Thymus (tissue), 11 donors: ENCODE data around the gene CRIP2. TPM values are rescaled to one million over a fixed set of nuclear protein-coding genes. Genes with fewer than 3 reads are reported as not detected.

Experiments used
- DNase-seq, 9 donors: peaks; one replicate each; pipeline ENCODE4 v3.0.0-alpha.2; 2013; ENCODE audit warnings: low spot score in 9 of 9, low read depth in 6 of 9, missing footprints in 1 of 9
- H3K27ac ChIP-seq, 2 donors: one replicate each; pipeline ENCODE4 v1.5.1; 2013; ENCODE audit warnings: control low read depth in 1 of 2, low read depth in 1 of 2, low read length in 1 of 2, mild to moderate bottlenecking in 1 of 2, moderate library complexity in 1 of 2
- H3K27me3 ChIP-seq, 2 donors: one replicate each; pipeline ENCODE4 v1.5.1; 2013; ENCODE audit warnings: low read length in 1 of 2; ENCODE audit not compliant: control insufficient read depth in 2 of 2, insufficient read depth in 1 of 2
- H3K36me3 ChIP-seq, 2 donors: one replicate each; pipeline ENCODE4 v1.5.1; 2013; ENCODE audit warnings: low read length in 1 of 2, mild to moderate bottlenecking in 1 of 2, moderate library complexity in 1 of 2; ENCODE audit not compliant: control insufficient read depth in 2 of 2, insufficient read depth in 2 of 2
- H3K4me1 ChIP-seq, 2 donors: one replicate each; pipeline ENCODE4 v1.5.1; 2013; ENCODE audit warnings: low read length in 2 of 2; ENCODE audit not compliant: control insufficient read depth in 2 of 2, insufficient read depth in 2 of 2
- H3K4me3 ChIP-seq, 2 donors: one replicate each; pipeline ENCODE4 v1.5.1; 2013; ENCODE audit warnings: low read length in 2 of 2, control low read depth in 1 of 2, mild to moderate bottlenecking in 1 of 2
- H3K9me3 ChIP-seq, 2 donors: one replicate each; pipeline ENCODE4 v1.5.1; 2013; ENCODE audit warnings: low read length in 1 of 2, mild to moderate bottlenecking in 1 of 2; ENCODE audit not compliant: control insufficient read depth in 2 of 2, insufficient read depth in 1 of 2
- WGBS: extraction: QIAGEN DNeasy Blood & Tissue Kit; methylation state at CpG from one replicate; pipeline ENCODE4 v1.1.7; 2013; 5-methylcytosine and 5-hydroxymethylcytosine counted together
- polyA plus RNA-seq: library from polyadenylated mRNA; stranded (reverse); fragments of 200-250 nt; gene quantifications from one replicate; pipeline ENCODE4 v1.2.3, GENCODE V29; 2013
- total RNA-seq: library from RNA; stranded (reverse); fragments of 120-200 nt; gene quantifications from one replicate; pipeline ENCODE4 v1.2.4, GENCODE V29; 2013
- donor health status: healthy.

Gene CRIP2
- total and polyA plus RNA-seq, 2 donors = 15.9 to 89.7 TPM

DNA sequence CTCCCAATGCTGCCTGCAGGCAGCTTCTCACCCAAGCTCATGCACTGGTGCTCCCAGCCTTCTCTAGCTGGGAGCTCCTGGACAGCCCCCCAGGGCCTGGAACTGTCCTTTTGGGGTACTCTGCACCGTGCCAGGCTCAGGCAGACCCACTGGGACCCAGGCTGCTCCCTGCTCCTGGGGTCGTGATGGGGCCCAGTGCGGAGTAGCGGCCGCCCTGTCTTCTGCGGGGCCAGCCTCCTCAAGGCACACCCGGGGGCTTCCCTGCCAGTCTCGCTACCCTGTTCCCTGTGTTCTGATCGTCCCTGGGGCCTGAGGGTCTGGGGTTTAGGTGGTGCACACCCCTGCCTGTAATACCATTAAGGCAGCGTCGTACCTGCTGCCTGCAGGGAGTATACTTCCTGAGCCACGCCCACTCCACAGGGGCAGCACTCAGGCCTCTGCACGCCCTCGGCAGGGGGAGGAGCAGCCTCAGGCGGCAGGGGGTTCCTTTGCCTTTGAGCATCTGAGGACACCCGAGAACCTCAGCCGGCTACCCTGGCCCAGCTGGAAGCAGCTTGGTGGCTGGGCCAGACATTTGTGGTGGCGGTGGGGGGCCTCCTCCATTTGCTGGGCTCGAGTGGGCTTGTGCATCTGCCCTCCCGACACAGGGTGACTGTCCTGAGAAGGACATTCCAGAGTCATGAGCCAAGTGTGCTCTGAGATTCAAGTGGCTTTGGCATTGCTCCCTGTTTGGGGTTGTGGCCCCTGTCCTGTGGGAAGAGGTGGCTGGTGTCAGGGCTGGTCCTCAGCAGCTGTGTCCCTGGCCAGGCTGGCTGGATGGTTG, 9.2 kb upstream of the CRIP2 start:
- 96% methylated on average over 20 of the region's 20 CpGs for WGBS
- DNase-seq = no peak
- no peaks in the 10 kb centered on the region for H3K27me3 ChIP-seq
- H3K4me1 ChIP-seq = no peaks in the 10 kb centered on the region
- no peak overlapping the region for H3K4me3 ChIP-seq
- peak overlapping the region in 1 of 2 donors; percentile 31 for H3K27ac ChIP-seq
- peaks cover 62 to 92% of the 10 kb centered on the region in 2 donors for H3K36me3 ChIP-seq
- H3K9me3 ChIP-seq = no peaks in the 10 kb centered on the region

DNA sequence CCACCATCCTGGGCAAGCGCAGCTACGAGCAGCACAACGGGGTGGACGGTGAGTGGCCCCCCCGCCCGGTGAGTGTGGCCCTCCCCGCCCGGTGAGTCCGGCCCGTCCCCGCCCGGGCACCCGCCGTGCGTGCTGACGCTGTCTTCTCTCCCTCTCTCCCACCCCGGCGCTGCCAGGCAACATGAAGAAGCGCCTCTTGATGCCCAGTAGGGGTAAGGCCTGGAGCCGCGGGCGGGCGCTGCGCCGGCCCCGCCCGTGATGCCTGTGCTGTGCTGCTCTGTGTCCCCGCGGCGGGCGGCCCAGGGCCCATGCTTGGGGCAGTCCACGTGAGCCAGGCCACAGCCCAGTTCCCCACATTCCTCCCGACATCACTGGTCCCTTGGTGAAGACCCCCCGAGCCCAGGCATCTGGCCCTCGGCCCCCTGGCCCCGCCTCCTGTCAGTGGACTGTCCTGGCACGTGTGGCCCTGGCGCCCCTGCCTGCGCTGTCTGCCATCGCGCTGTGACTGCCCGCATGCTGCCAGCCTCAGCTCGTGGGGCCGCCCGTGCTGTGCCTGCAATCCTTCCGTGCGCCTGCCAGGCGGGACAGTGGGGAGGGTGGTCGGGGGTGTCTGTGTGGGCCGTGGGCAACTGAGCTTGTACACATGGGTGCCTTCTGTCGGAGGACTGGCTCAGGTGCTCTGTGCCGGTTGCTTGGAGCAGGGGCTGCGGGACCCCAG, 7.9 kb upstream of the CRIP2 start:
- H3K27me3 ChIP-seq = no peaks in the 10 kb centered on the region
- no peak overlapping the region for H3K27ac ChIP-seq
- peaks cover 55 to 85% of the 10 kb centered on the region in 2 donors for H3K36me3 ChIP-seq
- no peak overlapping the region for H3K4me3 ChIP-seq
- no peaks in the 10 kb centered on the region for H3K4me1 ChIP-seq
- WGBS = 98% methylated on average over 53 of the region's 53 CpGs
- no peaks in the 10 kb centered on the region for H3K9me3 ChIP-seq
- no peak for DNase-seq

DNA sequence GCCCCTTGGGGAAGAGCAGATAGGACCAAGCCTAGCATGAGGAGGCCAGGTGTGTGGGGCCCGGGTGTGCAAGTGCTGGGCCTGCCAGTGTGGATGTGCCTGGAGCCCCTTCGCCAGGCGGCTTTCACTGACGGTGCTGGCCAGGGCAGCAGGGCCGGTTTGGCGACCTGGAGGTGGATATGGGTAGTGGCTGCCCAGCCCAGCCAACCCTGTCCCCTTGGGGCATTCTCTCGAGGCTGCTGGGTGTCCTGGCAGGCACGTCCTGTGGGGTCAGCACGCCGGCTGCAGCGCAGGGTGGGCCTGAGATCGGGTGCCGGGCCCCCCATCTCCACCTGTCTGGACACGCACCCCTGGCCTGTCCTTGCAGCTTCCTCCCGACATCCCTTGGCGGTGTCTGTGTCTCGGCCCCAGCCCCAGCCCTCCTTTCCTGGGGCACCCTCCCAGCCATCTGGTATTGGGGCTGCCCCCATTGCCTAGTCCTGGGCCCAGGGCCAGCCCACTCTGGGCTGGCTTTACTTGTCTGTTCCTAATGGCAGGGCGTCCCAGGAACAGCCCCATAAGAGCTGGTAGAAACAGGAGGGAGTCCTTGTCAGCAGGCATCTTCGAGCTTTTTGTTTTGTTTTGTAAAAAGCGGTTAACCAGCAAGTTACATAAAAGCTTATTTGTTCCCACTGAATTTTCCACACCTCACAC, 7.2 kb upstream of the CRIP2 start:
- Histone ChIP-seq H3K27ac (no peak overlapping the region), H3K4me3 (no peak overlapping the region), H3K27me3 (peaks cover 0 to 5% of the 10 kb centered on the region in 2 donors), H3K36me3 (peaks cover 53 to 78% of the 10 kb centered on the region in 2 donors), H3K4me1 (no peaks in the 10 kb centered on the region), H3K9me3 (no peaks in the 10 kb centered on the region)
- DNase-seq = no peak
- WGBS = 95% methylated on average over 20 of the region's 20 CpGs

DNA sequence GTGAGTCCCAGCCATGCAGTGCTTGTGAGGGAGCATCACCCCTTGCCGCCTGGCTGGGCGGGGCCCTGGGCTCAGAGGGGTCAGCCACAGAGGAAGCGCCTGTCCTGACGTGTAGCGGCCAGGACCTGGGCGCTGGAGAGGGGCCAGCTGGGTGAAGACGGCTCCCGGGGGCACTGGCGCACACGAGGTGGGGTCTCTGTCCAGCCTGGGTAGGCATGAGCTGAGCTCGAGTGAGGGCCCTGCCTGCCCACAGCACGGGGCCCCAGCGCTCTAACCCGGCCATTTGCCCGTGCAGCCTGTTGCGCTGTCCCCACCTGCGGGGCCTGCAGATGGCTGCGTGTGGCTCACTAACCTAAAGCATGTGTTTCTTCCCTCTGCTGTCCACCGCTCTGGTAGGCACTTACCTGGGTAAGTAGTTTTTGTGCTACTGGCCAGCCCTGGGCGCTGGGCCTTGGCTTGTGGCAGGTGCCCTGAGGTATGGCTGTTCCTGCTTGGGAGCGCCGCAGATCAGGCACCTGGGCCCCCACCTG, 6.6 kb upstream of the CRIP2 start:
- Histone ChIP-seq H3K27me3 (peaks cover 4 to 11% of the 10 kb centered on the region in 2 donors), H3K4me3 (no peak overlapping the region), H3K27ac (no peak overlapping the region), H3K4me1 (no peaks in the 10 kb centered on the region), H3K36me3 (peaks cover 51 to 73% of the 10 kb centered on the region in 2 donors), H3K9me3 (no peaks in the 10 kb centered on the region)
- no peak for DNase-seq
- 96% methylated on average over 22 of the region's 22 CpGs for WGBS

DNA sequence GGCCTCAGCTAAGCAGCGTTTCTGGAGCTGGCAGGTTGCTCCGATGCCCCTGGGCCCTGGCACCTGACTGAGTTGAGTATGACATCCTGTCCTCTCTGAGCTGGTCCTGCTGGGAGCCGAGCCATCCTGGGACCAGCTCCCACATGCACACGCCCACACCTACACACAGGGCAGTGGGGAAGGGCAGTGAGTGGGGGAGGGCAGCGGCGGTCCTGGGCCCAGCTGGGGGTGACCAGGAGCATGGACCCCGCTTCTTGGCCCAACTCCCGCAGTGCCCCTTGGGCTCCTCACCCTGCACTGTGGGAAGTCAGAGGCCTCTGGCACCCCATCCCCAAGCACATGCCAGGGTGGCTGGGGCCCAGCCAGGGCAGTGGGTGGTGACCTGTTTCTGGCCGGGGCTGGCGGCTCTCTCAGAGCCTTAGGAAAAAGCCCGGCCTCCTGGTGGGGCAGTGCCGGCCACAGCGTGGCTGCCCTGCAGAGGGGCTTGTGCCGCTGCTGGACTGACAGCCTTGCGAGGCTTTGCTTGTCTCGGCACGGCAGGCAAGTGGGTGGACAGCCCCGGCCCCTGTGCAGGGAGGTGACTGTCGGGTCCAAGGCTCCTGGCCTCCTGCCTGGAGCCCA, 5.9 kb upstream of the CRIP2 start:
- peaks cover 10 to 18% of the 10 kb centered on the region in 2 donors for H3K27me3 ChIP-seq
- peaks cover 0 to 5% of the 10 kb centered on the region in 2 donors for H3K4me1 ChIP-seq
- no peak for DNase-seq
- H3K9me3 ChIP-seq = peaks cover 0 to 2% of the 10 kb centered on the region in 2 donors
- H3K27ac ChIP-seq = no peak overlapping the region
- WGBS = 94% methylated on average over 19 of the region's 19 CpGs
- peaks cover 44 to 66% of the 10 kb centered on the region in 2 donors for H3K36me3 ChIP-seq
- H3K4me3 ChIP-seq = no peak overlapping the region

DNA sequence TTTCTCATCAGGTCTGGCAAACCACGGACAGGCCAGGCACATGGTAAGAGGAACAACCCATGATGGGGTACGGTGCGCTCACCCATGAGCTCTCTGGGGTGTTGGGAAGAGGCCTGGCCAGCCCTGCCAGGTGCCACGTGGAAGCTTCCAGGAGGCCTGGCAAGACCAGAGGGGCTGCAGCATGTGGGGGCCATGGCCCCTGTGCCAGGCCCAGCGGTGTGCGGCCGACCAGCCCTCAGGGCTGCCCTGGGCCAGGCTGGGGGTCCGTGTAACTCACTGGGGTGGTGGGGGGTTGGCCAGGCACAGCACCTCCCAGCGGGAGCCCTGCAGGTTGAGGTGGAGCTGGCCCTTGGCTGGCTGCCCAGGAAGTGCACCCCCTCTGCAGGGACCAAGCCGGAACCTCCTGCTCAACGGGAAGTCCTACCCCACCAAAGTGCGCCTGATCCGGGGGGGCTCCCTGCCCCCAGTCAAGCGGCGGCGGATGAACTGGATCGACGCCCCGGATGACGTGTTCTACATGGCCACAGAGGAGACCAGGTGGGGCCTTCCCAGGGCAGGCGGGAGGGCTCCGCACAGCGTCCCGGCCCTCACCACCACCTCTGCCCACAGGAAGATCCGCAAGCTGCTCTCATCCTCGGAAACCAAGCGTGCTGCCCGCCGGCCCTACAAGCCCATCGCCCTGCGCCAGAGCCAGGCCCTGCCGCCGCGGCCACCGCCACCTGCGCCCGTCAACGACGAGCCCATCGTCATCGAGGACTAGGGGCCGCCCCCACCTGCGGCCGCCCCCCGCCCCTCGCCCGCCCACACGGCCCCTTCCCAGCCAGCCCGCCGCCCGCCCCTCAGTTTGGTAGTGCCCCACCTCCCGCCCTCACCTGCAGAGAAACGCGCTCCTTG, 4.9 kb upstream of the CRIP2 start:
- peaks cover 19 to 25% of the 10 kb centered on the region in 2 donors for H3K27me3 ChIP-seq
- H3K27ac ChIP-seq = no peak overlapping the region
- WGBS = 93% methylated on average over 54 of the region's 54 CpGs
- no peak overlapping the region for H3K4me3 ChIP-seq
- DNase-seq = no peak
- H3K4me1 ChIP-seq = peaks cover under 1 to 10% of the 10 kb centered on the region in 2 donors
- peaks cover 0 to 5% of the 10 kb centered on the region in 2 donors for H3K9me3 ChIP-seq
- peaks cover 37 to 56% of the 10 kb centered on the region in 2 donors for H3K36me3 ChIP-seq

DNA sequence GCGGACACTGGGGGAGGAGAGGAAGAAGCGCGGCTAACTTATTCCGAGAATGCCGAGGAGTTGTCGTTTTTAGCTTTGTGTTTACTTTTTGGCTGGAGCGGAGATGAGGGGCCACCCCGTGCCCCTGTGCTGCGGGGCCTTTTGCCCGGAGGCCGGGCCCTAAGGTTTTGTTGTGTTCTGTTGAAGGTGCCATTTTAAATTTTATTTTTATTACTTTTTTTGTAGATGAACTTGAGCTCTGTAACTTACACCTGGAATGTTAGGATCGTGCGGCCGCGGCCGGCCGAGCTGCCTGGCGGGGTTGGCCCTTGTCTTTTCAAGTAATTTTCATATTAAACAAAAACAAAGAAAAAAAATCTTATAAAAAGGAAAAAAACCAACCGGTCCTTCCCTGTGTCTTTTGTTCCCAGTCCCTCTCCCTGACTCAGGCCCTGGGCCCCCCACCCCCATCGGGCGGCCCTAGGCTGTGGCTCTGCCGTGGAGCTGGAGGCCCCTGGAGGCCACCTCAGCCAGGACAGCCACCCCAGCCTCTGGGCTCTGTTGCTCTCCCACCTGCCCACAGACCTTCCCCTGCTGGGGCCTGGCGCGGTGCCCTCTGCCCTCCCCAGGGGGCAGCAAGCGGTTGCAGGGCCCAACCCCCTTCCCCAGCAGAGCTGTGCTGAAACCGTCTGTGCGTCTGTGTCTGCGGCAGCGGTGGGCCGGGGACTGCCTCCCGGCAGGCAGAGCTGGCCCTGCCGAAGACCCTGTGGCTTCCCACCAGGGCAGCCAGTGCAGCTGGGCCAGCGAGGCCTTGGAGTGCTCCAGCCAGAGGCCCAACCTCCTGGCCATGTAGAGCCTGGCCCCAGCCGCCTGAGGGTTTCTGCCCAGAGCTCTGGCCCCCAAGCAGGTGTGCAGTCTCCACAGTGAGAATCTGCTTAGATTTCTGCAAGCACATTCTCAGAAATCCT, 4.0 kb upstream of the CRIP2 start:
- no peak for DNase-seq
- H3K4me1 ChIP-seq = peaks cover 6 to 15% of the 10 kb centered on the region in 2 donors
- H3K27me3 ChIP-seq = peaks cover 28 to 34% of the 10 kb centered on the region in 2 donors
- peaks cover 0 to 5% of the 10 kb centered on the region in 2 donors for H3K9me3 ChIP-seq
- H3K4me3 ChIP-seq = no peak overlapping the region
- H3K27ac ChIP-seq = no peak overlapping the region
- peaks cover 28 to 47% of the 10 kb centered on the region in 2 donors for H3K36me3 ChIP-seq
- 92% methylated on average over 34 of the region's 34 CpGs for WGBS
